IPS-NIHi11 (cell line): ENCODE results near the gene ST3GAL4.

Experiments used
- DNase-seq: peaks from one replicate; pipeline ENCODE4 v3.0.0; 2012; ENCODE audit warnings: mixed read lengths, low spot score

Gene ST3GAL4

DNA sequence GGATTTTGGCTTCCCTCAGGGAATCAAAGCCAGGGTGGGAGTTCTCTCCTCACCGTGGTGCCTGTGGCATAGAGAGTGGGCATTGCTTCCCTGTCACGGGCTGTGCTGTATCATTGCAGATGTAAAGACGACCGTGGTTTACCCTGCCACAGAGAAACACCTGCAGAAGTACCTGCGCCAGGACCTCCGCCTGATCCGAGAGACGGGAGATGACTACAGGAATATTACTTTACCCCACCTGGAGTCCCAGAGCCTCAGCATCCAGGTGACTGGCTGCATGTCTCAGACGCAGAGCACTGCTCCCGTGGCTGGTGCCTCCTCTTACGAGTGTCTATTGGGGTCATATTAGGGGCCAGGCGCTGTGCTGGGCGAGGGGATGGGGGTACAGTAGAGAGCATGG lies 24.2 kb upstream of the ST3GAL4 start:
- DNase-seq, result no peak

DNA sequence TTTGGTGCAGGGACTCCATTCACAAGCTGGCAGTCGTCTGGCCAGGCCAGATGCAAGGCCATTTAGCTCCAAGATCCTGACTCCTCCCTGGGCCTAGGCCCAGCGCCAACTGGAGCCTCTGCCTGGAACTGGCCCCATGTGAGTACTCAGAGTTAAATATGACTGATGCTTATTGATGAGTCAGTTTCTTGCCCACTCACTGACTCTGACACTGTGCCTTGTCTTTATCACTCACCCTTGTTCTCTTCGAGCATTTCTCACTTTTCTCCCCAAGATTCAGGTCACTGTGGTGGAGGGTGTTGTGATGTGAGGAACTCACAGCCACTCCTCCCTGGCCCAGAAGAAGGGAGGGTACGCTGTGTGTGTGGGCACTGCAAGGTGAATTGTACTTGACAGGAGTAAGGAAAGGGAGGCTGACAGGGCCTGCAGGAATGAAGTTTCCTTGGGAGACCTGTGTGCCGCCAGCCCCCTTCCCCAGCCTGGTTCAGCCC lies 23.2 kb upstream of the ST3GAL4 start:
- DNase-seq, result no peak

DNA sequence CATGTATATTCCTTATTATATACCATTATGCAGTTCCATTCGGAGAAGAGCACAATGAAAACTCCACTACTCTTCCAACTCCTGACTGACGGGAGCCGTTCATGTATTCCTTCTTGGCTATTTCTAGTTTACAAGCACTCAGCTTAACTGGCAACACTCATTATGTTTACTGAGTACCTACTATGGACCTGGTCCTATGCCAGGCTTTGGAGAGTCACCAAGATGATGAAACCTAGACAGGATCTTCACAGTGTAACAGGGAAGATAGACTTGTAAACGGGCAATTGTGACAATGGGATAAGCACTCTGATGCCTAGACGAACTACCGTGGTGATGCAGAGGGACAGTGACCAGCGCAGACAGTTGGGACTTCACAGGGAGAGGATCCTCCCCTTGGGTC lies 22.3 kb upstream of the ST3GAL4 start:
- DNase-seq, result no peak

DNA sequence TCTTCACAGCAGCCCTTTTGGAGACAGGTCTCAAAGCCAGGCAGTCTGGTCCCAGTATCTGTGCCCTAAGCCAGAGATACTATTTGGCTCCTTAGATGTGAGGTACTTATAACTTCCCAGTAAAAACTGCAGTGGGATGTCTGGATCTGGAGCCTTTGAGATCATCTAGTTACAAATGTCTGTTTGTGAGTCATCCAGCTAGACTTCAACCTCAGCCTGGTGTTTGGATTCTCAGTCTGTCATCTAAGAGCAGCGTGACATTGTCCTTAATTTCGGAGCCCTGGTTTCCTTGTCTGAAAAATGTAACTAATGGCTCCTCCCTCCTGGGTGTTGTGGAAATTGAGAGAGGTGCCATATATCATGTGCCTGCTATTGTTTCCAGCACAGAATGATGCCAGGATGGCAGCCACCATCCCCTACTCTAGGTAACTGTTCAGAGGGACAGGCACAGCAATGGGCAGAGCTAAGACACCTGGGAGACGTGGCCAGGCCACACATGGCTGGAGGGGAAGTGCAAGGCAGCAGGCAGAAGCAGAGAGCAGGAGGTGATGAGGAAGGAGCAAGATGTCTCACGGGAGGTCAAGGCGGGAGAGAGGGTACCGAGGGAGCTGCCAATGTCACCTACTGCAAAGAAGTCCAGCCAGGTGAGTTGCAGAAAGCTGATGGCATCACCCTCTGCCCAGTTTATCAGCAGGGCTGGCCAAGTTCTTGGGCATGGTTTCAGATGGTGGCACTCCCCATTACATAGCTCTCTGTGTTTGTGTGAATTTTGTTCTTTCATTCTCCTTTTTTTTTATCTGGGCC lies 20.6 kb upstream of the ST3GAL4 start:
- DNase-seq, result no peak

DNA sequence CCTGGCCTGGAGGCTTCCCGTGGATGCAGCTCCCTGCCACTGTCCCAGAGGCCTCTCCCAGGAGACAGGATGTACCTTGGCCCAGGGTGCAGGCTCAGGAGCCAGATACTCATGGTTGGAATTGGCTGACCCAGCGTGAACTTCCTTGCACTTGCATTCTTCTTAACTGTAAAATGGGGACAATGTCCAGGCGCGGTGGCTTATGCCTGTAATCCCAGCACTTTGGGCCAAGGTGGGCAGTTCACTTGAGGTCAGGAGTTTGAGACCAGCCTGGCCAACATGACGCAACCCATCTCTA lies 20.1 kb upstream of the ST3GAL4 start:
- no peak for DNase-seq

DNA sequence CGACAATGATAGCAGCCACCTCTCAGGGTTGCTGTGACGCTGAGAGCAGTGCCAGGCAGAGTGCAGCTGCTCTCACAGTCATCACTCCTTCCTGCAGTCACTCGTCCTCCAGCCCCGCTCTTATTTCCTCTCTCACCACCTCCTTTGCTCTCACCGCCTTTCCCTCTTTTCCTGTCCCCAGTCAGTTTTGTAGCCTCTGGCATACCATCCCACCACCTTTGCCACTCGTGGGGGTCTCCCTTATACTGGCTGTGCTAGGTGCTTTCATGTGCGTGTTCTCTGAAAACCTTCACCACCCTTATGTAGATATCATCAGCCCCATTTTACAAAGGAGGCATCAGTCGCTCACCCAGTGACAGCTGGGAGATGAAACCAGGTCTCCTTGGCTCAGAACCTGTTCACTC lies 19.3 kb upstream of the ST3GAL4 start:
- no peak for DNase-seq

DNA sequence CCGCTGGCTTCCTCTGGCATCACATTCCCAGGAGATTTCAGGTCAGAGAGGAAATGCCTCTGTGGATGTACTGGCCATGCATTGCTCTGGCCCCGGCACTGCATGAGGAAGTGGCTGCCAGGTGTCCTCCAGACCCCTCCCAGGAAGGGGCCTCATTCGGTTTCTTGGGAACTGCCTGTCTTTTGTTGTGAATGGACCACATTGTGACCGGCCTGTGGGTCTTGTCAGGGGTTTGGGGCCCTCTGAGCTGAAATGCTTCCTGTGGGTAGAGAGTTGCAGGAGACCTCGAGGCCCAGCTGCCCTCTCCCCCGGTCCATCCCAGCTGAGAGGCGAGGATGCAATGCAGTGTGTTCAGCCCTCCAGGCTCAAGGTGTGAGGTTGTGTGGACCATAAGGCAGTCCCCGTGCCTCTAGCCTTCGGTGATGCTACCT lies 18.8 kb upstream of the ST3GAL4 start:
- DNase-seq, result no peak

DNA sequence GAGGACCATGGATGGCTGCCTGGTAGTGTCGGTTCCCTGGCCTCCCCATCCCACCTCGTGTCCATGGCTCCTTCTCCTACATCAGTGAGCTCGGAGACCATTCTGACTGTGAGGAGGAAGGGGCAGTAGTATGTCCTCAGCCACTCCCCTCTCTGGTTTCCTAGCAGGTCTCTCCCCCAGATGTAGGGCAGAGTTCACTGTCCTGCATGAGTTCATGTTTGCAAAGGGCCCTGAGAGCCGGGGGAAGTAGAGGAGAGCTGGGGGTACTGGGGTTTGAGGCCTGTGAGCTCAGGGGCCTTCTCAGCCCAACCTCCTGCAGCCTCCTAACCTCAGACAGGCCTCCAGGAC lies 18.4 kb upstream of the ST3GAL4 start:
- no peak for DNase-seq

DNA sequence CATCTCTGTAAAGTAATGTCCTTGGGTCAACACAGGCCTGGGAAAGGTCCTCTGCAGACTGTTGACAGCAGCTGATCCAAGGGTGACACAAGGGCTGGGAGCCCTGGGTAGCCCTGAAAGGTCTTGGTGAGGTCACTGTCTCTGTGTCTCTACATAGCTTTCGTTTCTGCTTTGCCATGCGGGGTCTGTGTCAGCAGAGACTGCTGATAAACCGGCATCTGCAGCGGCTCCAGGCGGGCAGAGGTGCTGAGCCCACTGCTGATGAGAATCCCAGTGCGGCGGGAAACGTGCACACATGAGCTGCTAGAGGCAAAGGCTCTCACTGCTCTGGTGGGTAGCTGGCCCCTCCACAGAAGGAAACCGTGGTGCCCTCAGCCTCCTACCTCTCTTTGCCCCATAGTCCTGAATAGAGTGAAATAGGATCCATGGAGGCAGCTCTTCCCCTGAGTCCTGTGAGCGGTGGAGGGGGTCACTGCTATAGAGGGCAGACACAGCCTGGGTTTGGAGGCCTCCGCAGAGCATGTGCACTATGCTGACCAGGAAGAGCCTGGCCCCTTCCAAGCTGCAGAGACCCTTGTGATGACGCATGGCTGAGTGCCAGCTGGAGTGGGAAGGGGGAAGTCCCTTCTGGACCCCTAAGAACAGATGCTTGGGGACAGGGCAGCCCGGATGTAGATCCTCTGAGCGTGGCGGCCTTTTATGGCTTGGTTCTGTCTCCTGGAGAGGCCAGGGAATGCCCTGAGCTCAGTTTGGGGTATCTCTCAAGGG lies 17.8 kb upstream of the ST3GAL4 start:
- no peak for DNase-seq

DNA sequence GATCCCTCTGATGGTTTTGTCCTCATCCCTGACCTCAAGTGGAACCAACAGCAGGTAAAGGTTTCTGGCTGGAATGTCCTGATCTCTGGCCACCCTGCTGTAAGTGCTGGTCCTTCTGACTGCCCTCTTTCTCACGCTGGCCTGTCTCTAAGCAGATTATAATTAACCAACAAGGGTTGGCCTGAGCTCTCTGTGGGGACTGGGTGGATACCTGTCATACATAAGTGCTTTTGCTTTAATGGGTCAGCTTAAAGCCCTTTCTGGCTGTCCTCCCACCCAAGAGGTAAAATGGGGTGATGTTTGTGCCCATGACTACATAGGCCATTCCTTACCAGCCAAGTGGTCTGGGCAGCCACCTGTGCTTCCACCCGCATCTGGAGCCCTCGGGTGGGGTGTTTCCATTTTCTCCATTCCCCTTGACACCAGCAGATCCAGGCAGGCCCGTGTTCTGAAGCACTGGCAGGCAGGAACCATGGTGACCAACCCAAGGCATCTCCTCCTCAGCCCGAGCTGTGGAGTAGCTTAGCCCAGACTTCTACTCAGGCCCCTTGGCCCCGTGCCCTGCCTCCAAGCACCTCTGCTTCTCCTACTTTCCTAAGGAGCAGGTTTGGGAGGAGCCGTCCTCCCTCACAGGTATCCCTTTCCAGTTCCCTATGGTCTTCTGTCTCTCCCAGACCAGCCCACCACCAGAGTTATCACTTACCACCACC lies 17.0 kb upstream of the ST3GAL4 start:
- no peak for DNase-seq

DNA sequence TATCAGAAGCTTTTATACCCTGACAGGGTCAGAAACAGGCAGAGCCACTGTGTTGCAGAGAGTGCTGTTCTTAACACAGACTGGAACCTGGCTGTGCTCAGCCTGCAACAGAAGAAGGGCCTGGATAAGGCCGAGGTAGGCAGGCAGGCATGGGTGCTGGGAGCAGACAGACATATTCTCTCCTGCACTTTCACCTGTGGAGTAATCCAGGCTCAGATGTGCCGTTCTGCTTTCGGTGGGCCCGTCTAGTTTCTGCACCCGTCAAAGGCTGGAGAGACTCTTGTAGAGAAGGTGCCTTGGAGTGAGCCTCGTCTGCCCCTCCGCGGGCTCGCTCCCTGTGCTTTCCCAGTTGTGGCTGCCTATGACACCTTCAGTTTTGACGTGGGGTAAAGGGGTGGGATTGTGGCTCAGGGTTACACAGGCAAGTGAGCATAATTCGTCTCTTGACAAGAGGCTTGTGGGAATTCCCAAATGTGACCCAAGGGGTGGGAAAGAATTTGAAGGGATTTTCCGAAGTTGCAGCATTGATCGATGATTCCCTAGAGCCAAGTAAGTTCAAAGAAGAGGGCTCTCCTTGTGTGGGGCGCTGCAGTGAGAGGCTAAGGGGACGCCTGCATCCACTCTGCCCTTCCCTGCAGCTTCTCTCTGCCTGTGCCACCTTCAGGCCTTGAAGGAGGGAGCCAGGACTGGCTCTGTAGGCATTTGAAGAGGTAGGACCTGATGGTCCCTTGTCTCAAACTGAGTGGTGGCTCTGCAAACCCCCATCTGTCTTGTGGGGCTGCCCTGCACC lies 16.2 kb upstream of the ST3GAL4 start:
- DNase-seq, result no peak

DNA sequence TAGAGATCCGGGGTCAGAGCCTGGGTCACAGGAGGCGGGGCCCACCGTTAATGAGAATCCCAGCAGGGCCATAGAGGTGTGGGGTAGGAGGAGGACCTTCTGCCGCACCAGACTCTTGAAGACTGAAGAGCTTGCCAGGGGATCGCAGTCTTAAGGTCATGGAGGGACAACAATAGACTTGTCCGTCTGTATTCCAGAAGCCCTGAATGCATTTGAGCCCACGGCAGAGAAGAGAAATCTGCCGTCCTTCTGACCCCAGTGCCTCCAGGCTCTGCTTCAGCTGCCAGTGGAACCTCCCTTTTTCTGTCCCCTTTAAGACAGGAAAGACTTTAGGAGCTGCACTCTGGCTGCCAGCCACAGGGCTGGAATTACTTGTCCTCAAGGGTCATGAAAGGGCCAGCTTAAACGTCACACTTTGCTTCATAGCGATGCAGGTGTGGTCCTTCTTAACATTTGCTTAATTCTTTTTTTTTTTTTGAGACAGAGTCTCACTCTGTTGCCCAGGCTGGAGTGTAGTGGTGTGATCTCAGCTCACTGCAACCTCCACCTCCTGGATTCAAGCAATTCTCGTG lies 15.5 kb upstream of the ST3GAL4 start:
- DNase-seq, result no peak

DNA sequence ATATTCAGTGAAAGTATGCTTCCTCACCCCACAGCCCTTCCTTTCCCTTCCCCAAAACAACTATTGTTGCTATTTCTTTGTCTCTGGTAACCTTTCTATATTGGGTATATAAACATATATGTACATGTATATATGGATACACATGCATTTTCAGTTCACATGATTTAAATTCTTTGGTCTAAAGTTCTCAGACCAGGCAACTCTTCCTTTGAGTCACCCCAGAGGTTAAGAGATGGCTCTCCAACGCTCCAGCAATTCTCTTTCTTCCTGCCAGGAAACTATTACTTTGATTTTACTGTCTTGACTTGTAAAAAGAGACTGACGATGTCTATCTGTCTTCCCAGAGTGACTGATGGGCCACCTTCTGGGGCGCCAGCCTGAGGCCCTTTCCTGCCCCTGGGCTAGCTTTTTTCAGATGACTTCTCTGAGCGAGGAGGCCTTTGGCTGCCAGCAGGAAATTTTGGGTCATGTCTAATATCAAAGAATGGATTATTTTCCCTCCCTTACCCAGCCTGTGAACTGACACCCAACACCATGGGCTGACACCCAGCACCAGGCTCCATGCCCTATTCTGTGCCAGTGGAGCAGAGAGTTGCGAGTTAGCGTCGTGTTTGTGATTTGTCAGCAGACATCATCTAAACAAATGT lies 14.4 kb upstream of the ST3GAL4 start:
- DNase-seq, result no peak

DNA sequence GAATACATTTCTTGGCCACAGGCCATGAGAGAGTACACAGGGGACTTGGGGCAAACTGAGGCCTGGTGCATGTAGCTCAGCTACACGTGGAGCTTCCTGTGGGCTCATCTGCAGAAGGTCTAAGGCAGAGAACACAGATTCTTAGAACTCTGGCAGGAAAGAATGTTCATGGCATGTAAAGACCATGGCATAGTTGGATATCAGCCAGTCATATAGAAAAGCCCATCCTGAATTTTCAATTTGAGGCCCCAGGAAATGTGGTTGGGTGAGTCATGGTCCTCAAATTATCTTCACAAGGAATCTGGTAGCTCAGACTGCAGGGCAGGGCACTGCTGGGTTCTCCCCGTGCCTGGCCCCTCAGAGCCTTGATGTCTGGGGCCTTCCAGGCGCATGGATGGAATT lies 13.7 kb upstream of the ST3GAL4 start:
- no peak for DNase-seq

DNA sequence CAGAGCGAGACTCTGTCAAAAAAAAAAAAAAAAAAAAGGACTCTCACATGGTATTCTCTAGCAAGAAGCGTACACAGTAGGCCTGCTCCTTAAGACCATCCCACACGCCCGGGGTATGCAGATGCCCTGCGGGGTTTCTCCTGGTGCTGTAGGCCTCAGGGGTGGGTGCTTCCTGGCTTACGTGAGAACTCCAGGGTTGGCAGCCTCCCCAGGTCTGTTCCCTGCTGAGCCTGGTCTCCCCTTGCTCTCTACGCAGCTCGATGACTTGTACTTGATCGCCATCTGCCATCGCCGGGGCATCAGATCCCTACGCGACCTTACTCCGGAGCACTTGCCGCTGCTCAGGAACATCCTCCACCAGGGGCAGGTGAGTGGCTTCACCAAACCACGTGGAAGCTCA lies 12.4 kb upstream of the ST3GAL4 start:
- DNase-seq, result no peak

DNA sequence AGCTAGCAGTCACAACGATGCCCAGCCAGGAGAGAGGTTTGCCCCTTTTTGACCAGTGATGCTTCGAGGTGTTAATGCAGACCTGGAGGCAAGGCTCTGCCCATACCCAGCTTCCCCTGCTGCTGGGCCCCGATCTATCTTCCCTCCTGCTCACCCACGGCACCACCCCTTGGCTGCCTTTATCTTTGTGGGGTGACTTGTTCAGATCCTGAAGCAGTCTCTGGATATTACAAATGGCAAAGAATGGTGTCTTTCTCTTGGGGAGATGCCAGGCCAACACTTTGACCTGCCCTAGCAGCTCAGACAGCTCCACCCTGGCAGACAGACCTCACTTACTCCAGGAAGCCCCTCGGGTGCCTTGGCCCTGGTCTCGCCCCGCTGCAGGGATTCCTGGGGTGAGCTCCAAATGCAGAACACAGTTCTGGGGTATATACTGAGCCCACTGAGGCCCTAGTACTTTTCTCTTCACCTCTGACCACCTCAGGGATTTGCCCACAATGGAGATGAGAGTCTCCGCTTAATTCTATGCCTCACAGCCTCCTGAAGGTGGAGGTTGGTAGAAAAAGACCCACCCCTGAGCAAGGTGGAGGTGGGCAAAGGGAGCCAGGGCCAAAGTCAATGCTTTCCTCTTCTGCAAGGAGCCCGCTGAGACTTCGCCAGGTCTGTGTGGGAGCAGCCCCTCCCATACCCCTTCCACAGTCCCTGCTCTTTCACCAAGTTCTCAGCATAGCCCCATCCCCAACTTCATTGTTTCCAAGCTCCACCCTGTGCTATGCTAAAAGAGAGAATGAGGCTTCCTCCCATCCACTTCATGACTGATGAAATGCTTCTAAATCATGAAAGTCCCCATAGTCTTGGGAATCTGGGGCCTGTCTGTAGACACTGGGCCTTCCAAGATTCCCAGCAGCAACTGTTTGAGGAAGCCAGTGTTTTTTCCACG lies 11.1 kb upstream of the ST3GAL4 start:
- no peak for DNase-seq

DNA sequence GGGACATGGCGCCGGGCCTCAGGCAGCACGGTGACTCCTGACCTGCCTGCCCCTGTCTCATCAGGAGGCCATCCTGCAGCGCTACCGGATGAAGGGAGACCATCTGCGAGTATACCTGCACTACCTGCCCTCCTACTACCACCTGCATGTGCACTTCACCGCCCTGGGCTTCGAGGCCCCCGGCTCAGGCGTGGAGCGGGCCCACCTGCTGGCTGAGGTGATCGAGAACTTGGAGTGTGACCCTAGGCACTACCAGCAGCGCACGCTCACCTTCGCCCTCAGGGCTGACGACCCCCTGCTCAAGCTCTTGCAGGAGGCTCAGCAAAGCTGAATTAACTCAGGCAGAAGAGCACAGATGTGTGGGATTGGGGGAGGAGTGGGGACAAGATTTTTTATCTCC lies 10.2 kb upstream of the ST3GAL4 start:
- no peak for DNase-seq

DNA sequence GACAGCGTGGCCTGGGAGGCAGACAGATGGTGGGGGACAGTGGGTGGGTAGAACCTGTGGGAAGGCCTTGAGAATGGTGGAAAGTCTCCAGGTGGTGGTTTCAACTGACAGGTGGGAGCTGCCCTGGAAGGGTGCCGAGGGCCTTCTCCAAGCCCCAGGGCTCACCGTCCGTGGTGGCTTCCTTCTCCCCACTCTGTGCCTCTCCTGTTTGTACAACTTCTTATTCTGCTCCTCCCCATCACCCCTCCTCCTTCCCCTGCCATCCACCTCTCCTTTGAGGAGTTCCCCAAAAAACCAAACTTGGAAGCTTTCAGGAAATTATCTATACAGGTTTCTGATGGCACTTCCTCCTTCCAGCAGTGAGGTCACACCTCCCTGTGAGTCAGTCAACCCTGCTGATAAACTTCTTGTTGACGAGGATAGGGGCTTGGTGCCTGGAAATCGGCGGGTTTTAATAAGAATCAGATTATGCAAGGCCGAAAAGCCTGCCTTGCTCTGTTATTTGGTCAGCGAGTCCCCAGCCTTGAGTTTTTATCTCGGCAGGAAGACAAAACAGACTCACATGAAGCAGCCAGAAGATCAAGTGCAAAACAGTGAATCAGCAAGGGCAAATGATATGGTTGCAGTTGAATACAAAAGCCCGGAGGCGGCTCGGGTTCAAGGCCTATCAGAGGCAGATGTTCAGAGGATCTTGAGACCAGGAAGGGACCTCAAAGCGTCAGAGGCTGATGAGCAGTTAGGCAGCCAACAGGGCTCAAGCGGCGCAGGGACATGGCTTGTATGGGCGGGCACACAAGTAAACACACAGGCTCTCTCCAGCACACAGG lies 9.5 kb upstream of the ST3GAL4 start:
- DNase-seq, result no peak

DNA sequence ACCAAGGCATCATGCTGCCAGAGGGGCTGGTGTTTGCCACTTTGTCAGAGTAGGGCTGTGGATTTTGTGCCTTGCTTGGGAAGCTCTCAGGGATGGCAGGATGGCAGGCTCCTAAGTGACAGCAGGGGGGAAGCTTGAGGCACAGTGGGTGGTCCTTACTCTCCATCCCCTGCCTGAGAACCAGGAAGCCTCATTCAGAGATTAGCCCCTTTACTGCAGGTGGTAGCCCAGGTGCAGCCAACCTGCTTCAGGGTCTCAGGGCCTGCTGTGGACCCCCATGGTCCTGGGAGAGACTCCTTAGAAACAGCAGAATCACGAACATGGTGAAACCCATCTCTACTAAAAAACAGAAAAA lies 8.9 kb upstream of the ST3GAL4 start:
- no peak for DNase-seq
